CD4-positive, alpha-beta T cell treated with Interleukin-15 for 4 hours (primary cell): ENCODE measurements around the gene RUNX2.
"Not testable (repeated sequence)": the region's sequence is repeated elsewhere in the genome, so short reads cannot be mapped to it uniquely, and the experiment has no call there.

Experiments
- DNase-seq: peaks from one replicate; pipeline ENCODE4 v3.0.0-alpha.2; 2020; ENCODE audit warnings: low spot score

RUNX2 gene

DNA sequence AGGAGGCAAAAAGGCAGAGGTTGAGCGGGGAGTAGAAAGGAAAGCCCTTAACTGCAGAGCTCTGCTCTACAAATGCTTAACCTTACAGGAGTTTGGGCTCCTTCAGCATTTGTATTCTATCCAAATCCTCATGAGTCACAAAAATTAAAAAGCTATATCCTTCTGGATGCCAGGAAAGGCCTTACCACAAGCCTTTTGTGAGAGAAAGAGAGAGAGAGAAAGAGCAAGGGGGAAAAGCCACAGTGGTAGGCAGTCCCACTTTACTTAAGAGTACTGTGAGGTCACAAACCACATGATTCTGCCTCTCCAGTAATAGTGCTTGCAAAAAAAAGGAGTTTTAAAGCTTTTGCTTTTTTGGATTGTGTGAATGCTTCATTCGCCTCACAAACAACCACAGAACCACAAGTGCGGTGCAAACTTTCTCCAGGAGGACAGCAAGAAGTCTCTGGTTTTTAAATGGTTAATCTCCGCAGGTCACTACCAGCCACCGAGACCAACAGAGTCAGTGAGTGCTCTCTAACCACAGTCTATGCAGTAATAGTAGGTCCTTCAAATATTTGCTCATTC lies at the start of gene RUNX2:
Gene RUNX2, plus strand, starts transcription at position 375 of the 567 bp plus-strand sequence. CDS start 397 bp downstream, outside the sequence.
- no peak for DNase-seq

DNA sequence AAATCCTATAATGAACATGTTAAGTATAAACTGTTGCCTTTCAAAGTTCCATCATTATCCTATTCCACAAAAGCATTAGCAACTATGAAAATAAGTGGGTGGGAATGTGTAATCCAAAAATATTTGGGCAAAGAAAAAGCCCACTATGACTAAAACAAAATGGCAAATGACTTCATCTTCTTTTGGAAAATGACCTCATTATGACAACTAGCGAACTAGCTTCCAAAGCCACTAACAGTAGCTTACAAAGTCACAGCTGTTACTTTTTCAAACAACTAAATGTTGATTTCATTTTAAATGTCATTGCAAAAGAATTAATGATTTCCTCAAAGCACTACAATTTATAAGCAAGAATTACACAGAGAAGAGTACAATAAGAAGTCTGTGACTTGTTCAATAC lies 49.8 kb upstream of the RUNX2 start:
- no peak for DNase-seq

DNA sequence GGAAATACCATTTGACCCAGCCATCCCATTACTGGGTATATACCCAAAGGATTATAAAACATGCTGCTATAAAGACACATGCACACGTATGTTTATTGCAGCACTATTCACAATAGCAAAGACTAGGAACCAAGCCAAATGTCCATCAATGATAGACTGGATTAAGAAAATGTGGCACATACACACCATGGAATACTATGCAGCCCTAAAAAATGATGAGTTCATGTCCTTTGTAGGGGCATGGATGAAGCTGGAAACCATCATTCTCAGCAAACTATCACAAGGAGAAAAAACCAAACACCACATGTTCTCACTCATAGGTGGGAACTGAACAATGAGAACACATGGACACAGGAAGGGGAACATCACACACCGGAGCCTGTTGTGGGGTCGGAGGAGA lies 41.4 kb upstream of the RUNX2 start:
- not testable (repeated sequence) for DNase-seq

DNA sequence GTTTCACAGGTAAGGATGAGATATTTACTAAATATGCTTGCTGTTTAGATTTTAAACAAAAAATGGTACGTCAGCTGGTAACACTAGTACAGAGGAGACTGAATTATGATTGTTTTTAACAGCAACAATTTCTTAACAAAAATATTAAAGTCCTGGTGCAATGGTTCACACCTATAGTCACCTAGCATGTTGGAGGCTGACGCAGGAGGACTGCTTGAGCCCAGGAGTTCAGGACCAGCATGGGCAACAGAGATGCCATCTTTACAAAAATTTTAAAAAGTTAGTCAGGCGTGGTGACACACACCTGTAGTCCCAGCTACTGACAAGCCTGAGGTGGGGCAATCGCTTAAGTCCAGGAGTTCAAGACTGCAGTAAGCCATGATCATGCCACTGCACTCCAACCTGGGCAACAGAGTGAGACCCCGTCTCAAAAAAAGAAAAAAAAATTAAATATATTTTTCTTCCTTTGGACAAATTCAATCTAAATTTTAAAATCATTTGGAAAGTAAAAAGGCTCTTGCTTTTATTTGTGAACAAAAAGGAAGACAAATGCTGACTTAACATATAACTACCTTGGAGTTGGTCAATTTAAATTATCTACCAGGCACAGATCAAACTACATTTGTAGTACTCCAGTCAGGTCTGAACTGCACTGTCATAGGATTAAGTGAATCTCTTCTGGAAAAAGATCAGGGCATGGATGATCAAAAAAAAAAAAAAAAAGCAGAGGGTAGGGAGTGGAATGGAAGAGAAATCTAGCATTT lies 38.2 kb upstream of the RUNX2 start:
- no peak for DNase-seq

DNA sequence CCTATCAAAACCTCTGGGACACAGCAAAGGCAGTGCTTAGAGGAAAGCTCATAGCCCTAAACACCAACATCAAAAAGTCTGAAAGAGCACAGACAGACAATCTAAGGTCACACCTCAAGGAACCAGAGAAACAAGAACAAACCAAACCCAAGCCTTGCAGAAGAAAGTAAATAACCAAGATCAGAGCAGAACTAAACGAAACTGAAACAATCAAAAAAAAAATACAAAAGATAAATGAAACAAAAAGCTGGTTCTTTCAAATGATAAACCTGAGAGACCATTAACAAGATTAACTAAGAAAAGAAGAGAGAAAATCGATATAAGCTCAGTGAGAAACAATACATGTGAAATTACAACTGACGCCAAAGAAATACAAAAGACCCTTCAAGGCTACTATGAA lies 34.8 kb upstream of the RUNX2 start:
- DNase-seq: peak; percentile 7

DNA sequence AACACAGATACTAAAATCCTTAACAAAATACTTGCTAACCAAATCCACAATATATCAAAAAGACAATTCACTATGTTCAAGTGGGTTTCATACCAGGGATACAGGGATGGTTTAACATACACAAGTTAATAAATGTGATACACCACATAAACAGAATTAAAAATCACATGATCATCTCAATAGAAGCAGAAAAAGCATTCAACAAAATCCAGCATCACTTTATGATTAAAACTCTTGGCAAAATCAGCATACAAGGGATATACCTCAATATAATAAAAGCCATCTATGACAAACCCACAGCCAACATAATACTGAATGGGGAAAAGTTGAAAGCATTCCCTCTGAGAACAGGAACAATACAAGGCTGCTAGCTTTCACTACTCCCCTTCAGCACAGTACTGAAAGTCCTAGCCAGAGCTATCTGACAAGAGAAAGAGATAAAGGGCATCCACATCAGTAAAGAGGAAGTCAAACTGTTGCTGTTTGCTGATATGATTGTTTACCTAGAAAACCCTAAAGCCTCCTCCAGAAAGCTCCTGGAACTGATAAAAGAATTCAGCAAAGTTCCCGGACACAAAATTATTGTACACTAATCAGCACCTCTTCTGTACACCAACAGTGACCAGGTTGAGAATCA lies 33.9 kb upstream of the RUNX2 start:
- not testable (repeated sequence) for DNase-seq

GRCh38 chr6:45297320-45297719 lies 30.8 kb upstream of the RUNX2 start:
- DNase-seq: no peak

- DNase-seq: no peak
Observed at GRCh38 chr6:45299096-45299581, 29.0 kb upstream of the RUNX2 start.

DNA sequence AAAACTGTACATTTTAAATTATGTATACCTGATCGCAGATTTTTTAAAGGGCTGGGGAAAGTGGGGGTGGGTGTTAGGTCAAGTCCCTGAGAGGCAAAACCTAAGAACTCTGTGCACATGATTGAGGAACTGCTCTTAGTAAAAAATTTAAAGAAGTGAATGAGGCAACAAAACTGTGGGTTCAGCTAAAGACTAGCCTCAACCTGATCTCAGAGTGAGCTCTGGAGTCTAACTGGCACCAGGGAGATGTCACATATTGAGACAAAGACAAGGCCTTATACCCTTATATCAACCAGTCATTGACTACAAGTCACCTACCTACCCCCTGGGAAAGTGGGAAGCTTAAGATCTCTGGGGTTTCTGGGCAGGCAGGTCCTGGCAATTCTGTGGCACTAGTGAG lies 27.4 kb upstream of the RUNX2 start:
- DNase-seq: no peak

DNA sequence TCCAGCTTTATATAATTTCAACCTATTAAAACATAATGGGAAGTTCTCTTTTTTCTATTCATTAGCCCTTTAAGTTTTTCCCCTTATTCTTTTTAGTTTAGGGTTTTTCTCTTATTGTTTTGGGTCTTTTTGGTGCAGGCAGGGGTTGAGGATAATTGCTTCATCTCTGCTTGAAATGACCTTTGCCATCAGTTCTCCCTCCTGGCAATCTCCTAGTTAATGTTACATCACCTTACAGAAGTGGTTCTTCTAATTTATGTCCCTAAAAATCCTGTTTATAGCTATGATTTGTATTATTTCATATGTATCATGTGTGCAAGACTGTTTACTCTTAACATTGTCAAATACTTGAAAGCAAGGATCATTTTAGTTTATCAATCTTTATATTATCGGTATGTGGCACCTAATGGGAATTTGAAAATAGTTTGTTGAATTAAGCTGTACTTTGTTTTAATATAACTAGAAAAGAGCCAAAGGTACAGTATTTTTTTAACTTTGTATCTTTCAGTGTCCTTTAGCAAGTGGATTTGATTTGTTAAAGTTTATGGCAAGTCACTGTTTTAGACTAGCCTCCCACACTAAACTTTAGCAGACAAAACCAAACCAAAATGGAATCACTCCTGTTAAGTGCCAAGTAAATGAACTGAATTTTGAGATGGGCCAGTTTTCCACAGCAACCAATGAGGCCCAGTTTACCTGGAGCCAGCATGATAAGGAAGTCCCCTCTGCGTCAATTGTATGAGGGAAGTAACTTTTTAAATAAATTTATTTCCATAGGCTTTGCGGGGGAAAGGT lies 26.6 kb upstream of the RUNX2 start:
- no peak for DNase-seq

GRCh38 chr6:45302832-45303231 lies 25.3 kb upstream of the RUNX2 start:
- no peak for DNase-seq

GRCh38 chr6:45305546-45305945 lies 22.6 kb upstream of the RUNX2 start:
- no peak for DNase-seq

- peak; percentile 35 for DNase-seq
Observed at GRCh38 chr6:45310118-45310788, 17.9 kb upstream of the RUNX2 start.

DNA sequence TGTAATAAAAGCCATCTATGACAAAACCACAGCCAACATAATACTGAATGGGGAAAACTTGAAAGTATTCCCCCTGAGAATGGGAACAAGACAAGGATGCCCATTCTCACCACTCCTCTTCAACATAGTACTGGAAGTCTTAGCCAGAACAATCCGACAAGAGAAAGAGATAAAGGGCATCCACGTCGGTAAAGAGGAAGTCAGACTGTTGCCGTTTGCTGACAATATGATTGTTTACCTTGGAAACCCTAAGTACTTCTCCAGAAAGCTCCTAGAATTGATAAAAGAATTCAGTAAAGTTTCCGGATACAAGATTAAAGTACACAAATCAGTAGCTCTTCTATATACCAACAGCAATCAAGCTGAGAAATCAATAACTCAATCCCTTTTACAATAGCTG lies 14.0 kb upstream of the RUNX2 start:
- no peak for DNase-seq

GRCh38 chr6:45320349-45320748 lies 7.8 kb upstream of the RUNX2 start:
- DNase-seq: no peak

- no peak for DNase-seq
Observed at GRCh38 chr6:45323656-45324224, 4.4 kb upstream of the RUNX2 start.

- DNase-seq: no peak
Observed at GRCh38 chr6:45326698-45327417, 1.3 kb upstream of the RUNX2 start.

DNA sequence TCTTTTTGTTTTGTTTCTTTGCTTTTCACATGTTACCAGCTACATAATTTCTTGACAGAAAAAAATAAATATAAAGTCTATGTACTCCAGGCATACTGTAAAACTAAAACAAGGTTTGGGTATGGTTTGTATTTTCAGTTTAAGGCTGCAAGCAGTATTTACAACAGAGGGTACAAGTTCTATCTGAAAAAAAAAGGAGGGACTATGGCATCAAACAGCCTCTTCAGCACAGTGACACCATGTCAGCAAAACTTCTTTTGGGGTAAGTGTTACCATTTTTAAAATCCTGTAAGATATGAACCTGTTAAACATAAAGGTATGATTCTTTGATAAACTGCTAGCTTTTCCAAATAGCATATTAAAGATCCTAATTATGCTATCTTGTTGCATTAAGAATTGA lies 393 bp downstream of the RUNX2 start:
- no peak for DNase-seq

DNA sequence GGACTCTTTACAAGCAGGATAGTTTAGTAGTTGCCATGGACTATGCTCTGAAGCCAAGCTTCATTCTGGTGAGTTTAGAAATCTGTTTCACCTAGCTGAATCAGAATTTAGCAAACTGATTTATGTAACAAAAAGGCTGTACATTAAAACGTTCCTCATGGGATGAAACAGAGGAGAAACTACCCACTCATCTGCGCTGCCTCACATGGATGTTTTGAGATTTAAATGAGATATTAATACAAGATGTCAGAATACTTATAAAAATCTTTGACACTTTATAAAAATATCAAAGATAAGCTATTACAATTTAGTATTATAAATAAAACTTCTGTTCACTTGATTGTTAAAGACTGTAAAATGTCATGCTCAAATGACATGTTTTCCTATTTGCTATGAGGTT lies 16.8 kb downstream of the RUNX2 start:
- DNase-seq: no peak

DNA sequence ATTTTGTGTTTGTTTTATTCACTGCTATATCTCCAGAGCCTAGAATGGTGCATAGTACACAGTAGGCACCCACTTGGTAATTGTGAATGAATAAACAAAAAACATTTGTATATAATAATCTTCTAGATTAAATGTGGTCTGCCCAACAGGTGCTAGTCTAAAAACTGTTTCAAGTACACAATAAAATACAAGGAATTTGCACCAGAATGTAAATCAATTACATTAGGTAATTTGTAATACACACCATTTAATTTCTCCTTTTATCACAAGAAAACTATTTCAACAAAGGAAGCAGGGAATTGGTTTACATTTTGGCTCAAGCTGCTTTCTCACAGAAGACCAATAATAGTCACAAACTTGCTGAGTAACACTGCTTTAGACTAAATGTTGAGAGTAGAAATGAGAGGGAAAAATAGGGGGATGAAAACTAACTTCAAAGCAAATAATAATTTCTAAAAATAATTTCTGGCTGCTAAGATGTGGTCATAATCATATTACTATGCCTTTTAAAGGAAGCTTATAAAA lies 22.1 kb downstream of the RUNX2 start:
- no peak for DNase-seq

DNA sequence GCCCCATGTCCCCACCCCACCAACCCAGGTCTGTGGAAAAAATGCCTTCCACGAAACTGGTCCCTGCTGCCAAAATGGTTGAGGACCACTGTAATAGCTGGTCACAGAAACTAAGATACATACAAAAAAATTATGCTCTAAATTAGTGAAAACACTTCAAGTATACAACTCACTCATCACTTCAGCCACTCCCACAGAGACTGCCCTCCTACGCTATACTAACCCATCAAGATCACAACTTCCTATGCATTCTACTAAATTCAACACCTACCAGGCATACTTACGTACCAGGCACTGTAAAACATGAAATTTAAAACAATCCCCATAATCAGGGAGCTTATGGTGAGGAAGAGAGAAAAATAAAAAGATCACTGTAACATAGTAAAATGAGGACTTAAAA lies 22.9 kb downstream of the RUNX2 start:
- no peak for DNase-seq
